WTC11 (cell line): Measurements from ENCODE around the gene MRGPRF.

Experiments used
- CREB1 ChIP-seq: sonication (generic); formaldehyde crosslinking; IDR thresholded peaks from 2 replicates; pipeline ENCODE4 v1.8.0; 2023; ENCODE audit warnings: mild to moderate bottlenecking, missing genetic modification reagents
- CTCF ChIP-seq: fragments of 200-600 bp; IDR thresholded peaks from 2 replicates; pipeline ENCODE4 v1.8.0; 2022; ENCODE audit warnings: antibody characterized with exemption
- ELF4 ChIP-seq: sonication (generic); formaldehyde crosslinking; IDR thresholded peaks from 2 replicates; pipeline ENCODE4 v1.8.1; 2022; ENCODE audit warnings: low read depth, mild to moderate bottlenecking, moderate library complexity, missing genetic modification reagents
- ESRRA ChIP-seq: sonication (generic); formaldehyde crosslinking; IDR thresholded peaks from 2 replicates; pipeline ENCODE4 v1.8.1; 2022; ENCODE audit warnings: mild to moderate bottlenecking, missing genetic modification reagents, borderline replicate concordance
- NR1H2 ChIP-seq: sonication (generic); formaldehyde crosslinking; IDR thresholded peaks from 2 replicates; pipeline ENCODE4 v1.9.0; 2021; ENCODE audit warnings: mild to moderate bottlenecking, moderate library complexity, missing genetic modification reagents
- NR2C2 ChIP-seq: sonication (generic); formaldehyde crosslinking; IDR thresholded peaks from 2 replicates; pipeline ENCODE4 v1.8.0; 2022; ENCODE audit warnings: mild to moderate bottlenecking, missing genetic modification reagents
- PREB ChIP-seq: sonication (generic); formaldehyde crosslinking; IDR thresholded peaks from 2 replicates; pipeline ENCODE4 v1.8.1; 2022; ENCODE audit warnings: mild to moderate bottlenecking, missing genetic modification reagents, moderate library complexity, borderline replicate concordance
- RELA ChIP-seq: sonication (generic); formaldehyde crosslinking; IDR thresholded peaks from 2 replicates; pipeline ENCODE4 v1.8.1; 2022; ENCODE audit warnings: missing genetic modification reagents, mild to moderate bottlenecking, borderline replicate concordance
- RORB ChIP-seq: fragments of 250-450 bp; sonication (Bioruptor Pico); IDR thresholded peaks from 2 replicates; pipeline ENCODE4 v1.9.0; 2021; ENCODE audit warnings: mild to moderate bottlenecking
- SMAD3 ChIP-seq: sonication (generic); formaldehyde crosslinking; IDR thresholded peaks from 2 replicates; pipeline ENCODE4 v1.8.0; 2022; ENCODE audit warnings: missing genetic modification reagents, mild to moderate bottlenecking, borderline replicate concordance
- ZNF232 ChIP-seq: sonication (generic); formaldehyde crosslinking; IDR thresholded peaks from 2 replicates; pipeline ENCODE4 v1.8.0; 2022; ENCODE audit warnings: mild to moderate bottlenecking, missing genetic modification reagents
- ZNF423 ChIP-seq: fragments of 250-450 bp; sonication (Bioruptor Pico); IDR thresholded peaks from 2 replicates; pipeline ENCODE4 v2.1.2; 2022; ENCODE audit warnings: mild to moderate bottlenecking, moderate library complexity

GRCh38 chr11:69005631-69006368, 7.2 kb downstream of the MRGPRF start:
- TF ChIP-seq CREB1 (no peak), CTCF (no peak), ELF4 (CRISPR knock-in tag) (no peak), PREB (no peak), ESRRA (no peak), RELA (no peak), ZNF232 (CRISPR knock-in tag) (no peak), SMAD3 (CRISPR knock-in tag) (no peak), RORB (CRISPR knock-in tag) (no peak), NR1H2 (CRISPR knock-in tag) (no peak), NR2C2 (CRISPR knock-in tag) (no peak), ZNF423 (CRISPR knock-in tag) (no peak)
